A204.1 (cell line): ENCODE results near the gene C1QTNF3.
"Not testable (repeated sequence)": the region's sequence is repeated elsewhere in the genome, so short reads cannot be mapped to it uniquely, and the experiment has no call there.

Source experiments
- FAIRE-seq: peaks from 2 replicates; lab custom pipeline; 2012; peaks lifted over from hg19 to GRCh38; lab: Jason Lieb, UNC

Gene C1QTNF3

DNA sequence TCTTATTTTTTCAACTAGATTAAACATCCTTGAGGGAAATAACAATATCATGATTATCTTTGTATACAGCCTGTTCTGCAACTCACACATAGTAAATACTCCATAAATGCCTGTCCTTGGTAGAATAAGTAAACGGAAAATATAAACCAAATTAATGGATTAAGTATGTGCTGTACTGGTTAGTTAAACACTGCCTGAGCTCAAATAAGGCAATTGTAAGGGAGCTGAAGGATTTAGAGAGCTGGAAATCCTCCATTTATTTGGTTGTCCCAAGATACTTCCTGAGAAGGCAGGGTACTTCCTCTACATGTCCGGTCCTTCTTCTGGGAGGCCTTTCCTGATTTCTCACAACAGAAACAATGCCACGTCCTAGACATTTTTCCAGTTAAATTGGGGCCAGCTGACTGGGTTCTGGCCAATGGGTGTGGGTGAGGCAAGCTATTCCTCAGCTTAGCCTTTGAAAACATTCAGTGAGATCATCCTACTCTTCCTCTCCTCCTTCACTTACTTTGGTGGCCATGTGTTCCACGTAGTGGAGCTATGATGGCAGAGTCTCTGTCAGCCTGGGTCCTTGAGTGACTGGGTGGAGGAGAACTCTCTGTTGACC, 8.5 kb upstream of the C1QTNF3 start:
- no peak for FAIRE-seq

DNA sequence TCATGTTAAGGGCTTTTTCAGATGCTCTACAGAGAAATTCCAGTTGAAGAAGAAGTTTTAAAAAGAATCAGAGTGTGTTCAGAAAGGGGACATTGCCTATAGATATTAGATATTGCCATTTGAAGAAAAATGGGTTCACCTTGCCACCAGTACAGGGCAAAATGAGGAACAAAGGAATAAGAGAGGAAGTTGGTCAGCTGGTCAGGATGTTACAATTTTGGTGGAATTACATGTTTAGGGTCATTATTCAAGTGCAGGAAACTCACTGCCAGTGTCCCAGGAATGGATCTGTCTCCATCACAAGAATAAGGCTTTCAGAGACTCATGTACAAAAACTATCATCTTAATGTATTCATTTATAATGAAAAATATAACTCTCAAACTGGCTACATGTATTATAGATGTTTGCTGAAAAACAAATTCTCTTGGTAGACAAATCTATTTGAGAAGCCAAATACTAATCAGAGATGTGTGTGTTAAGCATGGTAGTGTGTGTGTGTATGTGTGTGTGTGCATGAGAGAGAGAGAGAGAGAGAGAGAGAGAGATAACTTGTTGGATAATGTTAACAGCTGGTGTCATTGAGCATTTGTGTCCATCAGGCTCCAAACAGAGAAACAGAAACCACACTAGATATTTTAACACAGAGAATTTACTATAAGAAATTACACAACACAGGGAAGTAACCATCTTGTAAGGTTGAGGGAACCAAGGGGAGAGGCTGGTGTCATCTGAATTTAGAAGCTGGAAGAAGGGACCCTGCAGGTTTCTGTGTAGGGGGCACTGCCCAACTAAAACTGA, 5.0 kb upstream of the C1QTNF3 start:
- no peak for FAIRE-seq

DNA sequence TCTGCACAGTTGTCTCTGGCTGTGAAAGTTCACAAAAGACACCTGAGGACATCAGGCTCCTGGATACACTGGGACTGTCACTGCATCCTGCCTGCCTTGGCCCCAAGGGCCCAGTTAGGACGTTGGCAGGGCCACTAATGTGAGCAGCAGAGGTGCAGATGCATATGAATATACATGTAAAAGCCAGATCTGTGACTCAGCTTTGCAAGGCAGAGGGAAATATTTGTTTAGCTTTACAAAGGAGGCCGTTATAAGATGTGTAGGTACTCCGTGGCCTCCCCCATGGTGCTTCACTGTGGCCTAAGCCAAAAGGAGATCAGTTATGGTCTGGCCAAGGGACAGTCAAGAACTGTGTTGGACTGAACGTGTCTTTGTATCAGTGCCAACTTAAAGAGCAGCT, 4.1 kb upstream of the C1QTNF3 start:
- no peak for FAIRE-seq

DNA sequence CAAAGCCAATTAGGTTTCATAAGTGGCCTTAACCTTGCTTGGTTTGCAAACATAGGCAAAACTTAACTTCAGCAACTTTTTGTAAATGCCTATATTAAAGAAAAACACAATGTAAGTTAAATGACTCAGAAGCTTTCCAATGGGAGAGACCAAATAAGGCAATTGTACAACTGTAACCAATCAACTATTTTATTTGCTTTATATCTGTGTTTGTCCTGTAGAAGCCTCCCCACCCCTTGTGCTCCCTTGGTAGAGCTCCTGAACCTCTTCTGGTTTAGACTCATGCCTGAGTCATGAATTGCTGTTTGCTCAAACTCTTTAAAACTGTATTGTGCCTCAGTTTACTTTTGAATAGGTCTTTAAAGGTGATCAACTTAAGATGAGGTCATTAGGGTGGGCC, 3.0 kb upstream of the C1QTNF3 start:
- FAIRE-seq: no peak

DNA sequence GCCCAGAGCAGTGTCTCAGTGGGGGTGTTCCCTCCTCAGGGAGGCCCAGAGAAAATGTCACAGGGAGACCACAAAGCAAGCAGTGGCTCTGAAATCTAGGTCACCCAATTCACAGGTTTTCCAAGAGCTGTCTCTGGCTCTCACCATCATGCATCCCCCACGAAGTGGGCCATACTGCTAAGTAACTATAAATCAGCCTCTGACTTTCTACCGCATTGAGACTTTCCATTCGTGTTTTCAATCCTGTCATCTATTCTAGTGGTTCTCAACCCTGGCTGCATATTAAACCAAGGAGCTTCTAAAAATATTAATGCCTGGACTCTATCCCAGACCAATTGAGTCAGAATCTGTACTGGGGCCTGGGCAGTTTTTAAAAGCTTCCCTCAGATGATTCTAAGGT, 2.0 kb upstream of the C1QTNF3 start:
- FAIRE-seq: no peak

DNA sequence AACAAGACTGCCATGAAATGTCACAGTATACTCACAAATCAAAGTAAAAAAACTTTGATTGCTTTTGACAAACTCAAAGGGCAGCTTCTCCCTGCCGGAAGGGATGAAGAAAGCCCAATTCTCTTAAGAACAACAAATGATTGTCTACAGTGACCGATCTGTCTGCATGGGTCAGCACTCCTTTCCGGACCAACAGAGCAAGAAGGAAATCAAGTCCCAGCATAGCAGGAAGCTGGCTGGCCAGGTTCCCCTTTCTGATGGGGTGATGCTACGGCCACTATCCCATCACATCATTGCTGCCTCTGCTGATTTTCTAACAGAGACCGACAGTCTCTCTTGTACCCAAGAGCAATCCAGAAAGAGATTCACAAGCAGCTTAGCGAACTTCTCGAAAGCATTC, 692 bp downstream of the C1QTNF3 start:
- no peak for FAIRE-seq

DNA sequence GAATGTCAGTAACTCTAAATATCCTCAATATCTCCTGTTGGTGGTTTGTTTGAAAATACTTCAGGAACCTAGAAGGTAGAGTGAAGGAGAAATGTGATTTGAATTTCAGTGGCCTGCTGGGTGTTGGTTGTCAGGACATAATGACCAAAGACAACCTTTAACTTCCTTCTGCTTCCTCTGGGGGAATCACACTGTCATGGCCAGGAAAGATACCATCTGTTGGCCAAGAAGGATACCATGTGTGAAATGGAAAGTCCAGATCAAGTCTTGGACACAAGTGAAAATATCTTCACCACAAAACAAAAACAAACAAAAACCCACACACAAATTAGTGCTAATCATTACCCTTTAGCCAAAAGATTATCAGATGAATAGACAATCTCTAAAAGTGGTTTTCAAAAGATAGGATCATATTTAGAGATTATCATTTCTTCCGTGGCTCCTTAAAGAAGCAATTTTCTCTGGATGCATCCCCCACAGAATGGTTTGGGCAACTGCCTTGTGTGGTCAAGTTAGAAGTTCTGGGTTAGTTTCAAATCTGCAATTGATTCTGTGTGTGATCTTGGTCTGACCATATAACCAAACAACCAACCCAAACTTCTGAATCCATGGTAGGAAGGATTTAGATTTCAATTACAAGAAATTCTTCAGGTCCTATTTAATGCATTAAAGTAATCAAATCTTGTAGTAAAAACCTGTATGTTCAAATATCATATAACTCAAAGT, 1.6 kb downstream of the C1QTNF3 start:
- no peak for FAIRE-seq

DNA sequence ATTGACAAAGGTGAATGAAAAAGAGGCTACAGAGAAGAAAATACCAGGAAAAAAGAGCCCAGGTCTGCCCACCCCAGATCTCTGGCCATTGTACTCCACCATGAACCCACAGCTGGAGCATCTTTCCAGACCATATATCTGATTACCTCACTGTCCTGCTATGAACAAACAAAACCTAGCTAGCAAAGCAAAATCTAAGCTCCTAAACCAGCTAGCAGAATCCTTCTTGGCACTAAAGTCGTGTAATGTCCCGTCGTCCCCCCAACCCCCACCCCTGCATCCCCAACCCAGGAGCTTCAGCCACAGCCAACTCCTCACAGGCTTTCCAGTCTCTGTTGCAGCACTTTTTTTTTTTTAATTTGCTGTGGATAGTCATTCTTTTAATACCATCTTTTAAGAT, 2.5 kb downstream of the C1QTNF3 start:
- no peak for FAIRE-seq

DNA sequence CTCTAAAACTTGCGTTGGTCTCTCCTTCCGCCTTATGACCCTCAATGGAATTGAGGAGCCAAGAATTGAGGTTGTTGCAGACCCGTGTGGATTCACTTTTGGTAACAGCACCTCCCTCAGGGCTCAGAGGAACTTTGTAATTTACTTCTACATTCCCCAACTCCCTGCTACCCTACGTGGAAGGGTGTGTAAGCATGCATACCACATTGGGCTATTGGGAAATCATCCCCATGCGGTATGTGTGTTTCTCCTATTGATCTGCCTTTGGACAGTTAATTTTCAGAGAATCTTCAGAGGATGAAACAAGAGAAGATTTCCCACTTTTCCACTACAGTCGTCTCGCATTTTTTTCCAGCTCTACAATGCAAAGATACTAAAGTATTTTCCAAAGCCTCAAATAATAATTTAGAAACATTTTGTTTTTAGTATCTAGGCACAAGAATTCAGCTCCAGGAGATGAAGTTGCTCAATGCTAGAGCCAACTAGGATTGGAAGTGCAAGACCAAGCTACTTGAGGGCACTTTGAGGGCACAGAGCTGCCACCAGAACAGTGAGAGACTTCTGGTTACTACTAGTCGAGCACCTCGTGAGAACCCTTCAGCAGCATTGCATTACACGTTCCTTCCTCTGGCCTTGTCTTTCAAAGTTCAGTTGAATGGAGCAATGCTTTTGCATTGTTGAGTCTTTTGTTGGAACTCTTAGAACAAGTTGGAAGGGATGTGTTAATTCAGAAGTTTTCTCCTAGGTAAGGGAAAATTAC, 3.4 kb downstream of the C1QTNF3 start:
- FAIRE-seq: no peak

DNA sequence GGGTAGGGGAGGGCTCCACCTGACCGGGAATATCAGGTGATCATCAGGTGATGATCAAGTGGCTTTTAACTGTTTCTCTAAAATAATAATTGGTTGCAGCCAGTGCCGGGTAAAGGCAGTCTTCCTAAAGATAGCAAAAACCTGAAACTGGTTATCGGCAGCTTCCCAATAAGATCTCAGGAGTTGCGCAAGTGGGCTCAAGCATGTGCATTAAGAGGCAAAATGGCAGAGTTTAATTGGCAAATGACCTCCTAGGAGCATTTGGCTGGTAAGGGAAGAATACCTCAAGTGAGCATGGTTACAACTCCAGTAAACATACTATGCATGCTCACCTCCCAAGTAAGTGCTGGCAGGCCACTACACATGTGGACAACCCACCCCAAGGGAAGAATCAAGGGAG, 4.2 kb downstream of the C1QTNF3 start:
- FAIRE-seq: no peak

DNA sequence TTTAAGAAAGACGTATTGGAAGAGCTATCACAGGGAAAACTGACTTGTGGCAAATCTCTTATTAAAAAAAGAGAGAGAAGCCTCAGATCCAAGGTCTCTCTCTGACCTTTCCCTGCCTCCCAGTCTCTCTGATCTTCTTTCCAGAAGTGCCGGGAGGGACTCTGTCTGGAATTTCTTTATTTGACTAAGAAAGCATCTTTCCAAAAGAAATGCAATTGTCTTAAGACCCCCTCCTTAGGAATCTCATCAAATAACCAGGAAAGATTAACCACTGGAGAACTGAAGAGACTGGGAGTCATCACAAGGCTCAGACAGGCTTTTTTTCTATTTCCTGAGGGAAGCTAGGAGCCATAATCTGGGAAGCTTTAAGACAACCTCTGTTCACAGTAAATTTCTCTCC, 4.6 kb downstream of the C1QTNF3 start:
- FAIRE-seq: no peak

DNA sequence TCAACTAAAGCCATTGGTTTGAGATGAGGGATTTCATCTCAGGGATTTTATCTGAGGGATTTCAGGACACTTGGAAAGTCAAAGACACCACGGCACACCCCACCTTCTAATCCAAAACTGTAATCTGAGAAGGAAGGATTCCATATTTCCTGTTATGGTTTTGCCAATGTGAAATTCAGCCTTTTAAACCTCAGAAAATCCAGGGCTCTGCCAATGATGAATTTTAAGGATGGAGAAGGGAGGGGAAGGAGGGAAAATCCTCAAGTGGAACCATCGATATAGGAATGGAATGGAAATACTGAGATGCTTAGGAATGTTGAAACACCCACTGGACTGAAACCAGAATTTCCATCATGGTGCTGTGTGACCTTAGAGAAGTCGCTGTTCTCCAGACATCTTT, 5.3 kb downstream of the C1QTNF3 start:
- FAIRE-seq: no peak

DNA sequence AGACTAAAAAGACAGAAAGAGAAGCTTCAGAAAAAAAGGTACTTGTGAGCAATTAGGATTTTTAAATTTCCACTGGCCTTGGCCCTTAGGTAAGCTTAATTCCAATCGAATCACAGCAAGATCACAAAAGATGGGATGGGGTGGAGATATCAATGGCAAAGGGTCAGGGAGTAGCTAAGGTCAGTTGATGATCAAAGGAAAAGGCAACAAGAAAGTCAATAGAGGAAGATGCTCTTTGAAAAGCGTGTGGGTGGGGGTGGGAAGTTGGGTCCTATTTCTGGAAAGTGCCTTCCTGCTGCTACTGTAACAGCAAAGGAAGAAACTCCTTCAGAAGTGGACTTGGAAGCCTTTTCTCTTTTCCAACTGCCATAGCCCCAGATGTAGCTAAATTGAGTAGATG, 7.3 kb downstream of the C1QTNF3 start:
- no peak for FAIRE-seq

DNA sequence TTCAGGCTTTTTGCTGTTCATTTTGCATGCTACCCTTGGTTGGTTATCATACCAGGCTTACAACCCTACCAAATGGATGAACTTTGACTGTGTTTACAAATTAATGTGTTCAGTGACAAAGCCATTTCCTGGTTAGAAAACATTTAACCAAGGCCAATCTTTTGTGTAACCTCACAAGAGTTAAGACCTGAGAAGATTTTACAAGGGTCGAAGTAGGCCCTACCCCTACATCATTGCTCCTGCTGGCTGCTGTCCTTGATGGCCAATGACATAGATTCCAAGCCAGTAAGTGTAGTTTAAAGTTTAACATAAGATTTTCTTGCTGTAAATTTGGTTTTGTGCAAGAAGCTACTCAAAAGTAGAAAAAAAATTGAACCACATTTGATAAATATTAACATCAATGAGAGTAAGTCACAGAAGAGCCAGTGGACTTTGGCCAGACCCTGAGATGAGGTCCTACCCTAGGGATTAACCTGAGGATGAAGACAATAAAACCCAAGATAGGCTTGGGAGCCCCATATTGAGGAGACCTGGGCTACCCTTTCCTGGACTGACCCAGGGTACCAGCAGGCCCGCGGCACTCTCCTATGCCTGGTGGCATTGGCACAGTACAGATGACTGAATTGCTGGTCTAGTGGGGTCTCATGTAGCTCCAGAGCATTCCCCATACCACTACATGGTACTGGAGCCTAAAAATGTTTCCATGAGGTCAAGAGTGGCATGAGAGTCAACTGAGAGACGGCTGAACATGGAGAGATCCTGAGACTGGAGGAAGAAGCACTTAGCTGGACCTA, 8.3 kb downstream of the C1QTNF3 start:
- FAIRE-seq: no peak

DNA sequence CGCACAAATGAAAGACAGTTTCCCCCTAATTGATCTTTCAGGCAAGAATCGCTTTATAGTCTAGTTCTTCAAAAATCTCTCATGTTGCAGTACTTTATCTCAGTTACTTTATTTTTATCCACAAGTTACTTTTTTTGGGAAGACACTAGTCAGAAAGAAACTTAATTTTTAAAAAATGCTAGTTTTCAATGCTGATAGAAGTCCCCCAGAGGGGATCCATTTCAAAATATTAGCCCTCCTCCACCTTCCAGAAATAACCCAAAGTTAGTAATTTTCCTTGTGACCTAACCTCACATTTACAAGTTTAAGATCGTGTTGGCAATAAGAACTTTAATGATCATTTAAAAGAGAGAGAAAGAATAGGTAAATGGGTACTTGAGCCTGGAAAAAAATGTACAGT, 11.0 kb downstream of the C1QTNF3 start:
- no peak for FAIRE-seq

DNA sequence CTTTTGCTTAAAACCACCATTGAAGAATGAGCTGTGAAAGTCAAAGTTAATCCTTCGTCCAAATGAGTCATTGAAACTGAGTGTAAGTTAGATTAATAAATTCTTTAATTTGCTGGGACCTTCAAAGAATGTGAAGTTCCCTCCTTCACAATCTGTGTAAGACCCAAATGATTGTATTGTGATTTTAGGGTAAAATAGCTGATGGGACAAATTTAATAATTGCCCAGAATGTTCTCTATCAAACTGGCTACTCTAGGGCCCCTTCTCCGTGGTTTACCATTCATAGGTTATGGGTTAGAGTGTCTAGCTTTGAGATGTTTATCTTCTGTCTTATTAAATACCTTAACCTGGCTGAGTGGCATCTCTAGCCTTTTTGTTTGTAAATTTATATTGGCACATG, 11.9 kb downstream of the C1QTNF3 start:
- no peak for FAIRE-seq

DNA sequence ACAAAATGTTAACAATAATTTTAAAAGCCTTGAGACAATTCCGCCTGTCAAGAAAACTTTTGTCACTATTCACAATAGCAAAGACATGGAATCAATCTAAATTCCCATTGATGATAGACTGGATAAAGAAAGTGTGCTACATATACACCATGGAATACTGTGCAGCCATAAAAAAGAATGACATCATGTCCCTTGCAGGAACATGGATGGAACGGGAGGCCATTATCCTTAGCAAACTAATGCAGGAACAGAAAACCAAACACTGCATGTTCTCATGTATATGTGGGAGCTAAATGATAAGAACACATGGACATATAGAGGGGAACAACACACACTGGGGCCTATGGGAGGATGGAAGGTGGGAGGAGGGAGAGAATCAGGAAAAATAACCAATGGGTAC, 12.4 kb downstream of the C1QTNF3 start:
- not testable (repeated sequence) for FAIRE-seq

DNA sequence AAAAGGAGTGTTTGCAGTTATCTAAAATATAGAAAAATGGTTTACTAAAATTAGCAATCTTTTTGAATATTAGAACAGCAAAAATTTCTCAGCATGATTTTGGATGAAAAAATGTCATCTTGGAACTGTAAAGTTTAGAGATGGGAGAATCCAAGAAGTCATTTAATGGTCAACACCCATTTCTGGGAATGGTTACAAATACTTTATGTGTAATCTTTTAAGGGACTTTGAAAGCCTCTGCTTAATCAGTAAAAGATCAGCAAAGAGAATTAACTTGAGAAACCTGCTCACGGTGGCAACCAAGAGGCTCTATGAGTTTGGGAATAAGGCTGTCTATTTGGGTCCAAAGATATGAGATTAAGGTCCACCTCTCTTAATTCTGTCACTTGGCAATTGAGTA, 13.0 kb downstream of the C1QTNF3 start:
- FAIRE-seq: no peak

DNA sequence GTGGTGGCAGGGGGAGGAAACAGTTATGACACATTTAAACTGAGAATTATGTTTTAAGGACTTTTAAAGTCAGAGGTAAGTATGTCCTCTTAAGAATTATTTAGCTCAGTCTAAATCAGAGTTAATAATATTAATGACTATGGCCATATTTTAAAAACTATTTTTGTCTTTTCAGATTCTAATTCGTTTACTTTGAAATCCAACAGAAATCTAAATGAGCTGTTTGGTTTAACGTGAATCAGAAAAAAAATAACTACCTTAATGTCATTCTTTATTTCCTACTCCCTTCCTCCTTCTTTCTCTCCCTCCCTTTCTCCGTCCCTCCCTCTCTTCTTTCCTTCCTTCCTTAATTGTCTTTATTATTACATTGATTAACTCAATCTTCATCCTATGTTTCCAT, 14.7 kb downstream of the C1QTNF3 start:
- FAIRE-seq: no peak

DNA sequence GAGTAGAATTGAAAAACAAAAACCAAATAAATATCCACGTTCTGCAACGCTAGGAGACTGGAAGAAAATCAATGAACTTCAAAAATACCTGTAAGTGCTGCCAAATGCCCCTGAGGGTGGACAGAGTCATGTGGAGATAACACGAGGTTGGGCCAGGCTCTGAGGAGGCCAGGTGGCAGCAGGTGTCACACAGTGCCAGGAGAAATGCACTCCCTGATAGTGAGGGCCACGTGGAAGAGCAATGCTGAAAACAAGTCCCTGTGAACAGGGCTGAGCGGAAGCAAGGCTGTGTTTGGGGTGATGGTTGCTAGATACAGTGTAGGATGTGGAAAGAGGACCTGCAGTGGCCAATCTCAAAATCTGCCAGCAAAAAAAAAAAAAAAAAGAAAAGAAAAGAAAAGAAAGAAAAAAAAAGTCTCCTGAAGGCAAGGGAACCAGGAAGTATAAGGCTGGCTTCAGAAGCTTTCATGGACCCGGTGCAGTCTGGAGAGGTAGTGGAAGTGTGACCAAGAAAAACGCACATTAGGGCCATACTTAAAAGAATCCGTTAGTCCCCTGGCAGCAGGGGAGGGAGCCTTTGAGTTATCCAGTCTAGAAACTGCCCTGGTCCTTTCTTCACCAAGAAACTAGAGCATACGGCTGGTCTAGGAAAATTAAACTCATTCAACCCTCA, 16.8 kb downstream of the C1QTNF3 start:
- FAIRE-seq: no peak

DNA sequence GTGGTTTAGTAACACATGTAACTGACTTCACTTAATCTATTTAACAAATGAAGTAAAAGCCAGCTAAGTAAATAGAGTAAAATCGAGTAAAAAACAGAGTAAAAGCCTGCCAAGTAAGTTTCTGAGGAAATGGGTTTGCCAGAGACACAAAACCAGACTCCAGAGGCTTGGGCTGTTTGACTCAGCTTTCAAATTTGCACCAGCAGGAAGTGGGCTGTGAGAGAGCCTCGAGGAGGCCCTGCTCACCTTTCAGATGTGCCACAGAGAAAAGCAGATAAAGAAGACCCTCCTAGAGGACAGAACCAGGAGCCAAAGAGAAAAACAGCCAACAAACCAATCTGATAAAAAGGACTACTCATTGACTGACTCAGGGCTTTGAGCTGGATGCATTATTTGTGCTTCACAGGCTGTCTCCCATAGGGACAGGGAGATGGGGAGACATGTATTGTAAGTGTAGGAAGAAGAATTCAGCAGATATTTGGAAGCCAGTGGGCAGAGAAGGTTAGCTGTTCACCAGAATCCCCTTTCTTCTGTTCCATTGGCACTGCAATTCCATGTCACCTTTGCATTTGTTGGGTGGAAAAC, 20.8 kb downstream of the C1QTNF3 start:
- no peak for FAIRE-seq
